GM12873 (cell line): ENCODE data around the gene MDH1B.

Experiments
- CTCF ChIP-seq: IDR thresholded peaks from 2 replicates; pipeline ENCODE4 v1.5.1; 2012; ENCODE audit warnings: low read depth, mild to moderate bottlenecking, moderate library complexity, low read length, control low read depth; ENCODE audit not compliant: insufficient read depth; ENCODE audit errors: missing control alignments

Gene MDH1B

GRCh38 chr2:206765242-206766056 is at the start of gene MDH1B, which contains the start of gene FASTKD2:
Gene MDH1B (minus strand): TSS chr2:206765328. CDS start chr2:206765271, 57 bp downstream.
Gene FASTKD2 (plus strand): TSS chr2:206765606. CDS start chr2:206766694, 1,088 bp downstream.
- TF ChIP-seq CTCF = no peak

DNA sequence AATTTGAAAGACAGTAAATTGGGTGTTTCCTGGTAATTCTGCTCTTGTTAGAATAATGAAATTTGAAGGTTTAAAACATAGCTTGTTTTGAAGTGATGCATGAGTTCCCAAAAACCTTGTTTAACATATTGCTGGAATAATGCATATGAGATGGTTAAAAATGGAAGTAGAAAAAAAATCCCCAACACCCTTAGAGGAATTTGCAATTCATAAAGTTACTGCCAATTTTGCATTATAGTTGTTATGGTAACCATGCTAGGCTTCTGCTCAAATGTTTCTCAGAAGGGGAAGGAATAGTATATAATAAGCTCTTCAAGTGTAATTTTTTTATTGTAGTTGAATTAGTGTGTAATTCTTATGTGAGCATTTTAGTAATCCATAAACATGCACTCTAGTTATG is 49.4 kb upstream of the MDH1B start:
- no peak for TF ChIP-seq CTCF

- TF ChIP-seq CTCF = no peak
These were observed 40.9 kb upstream of the MDH1B start for GRCh38 chr2:206805887-206806607.

GRCh38 chr2:206804326-206804725 is 39.2 kb upstream of the MDH1B start:
- TF ChIP-seq CTCF = no peak

- no peak for TF ChIP-seq CTCF
These were observed 37.8 kb upstream of the MDH1B start for GRCh38 chr2:206802654-206803514.

GRCh38 chr2:206801418-206802189 is 36.5 kb upstream of the MDH1B start:
- TF ChIP-seq CTCF = no peak
